HepG2 (cell line): ENCODE data around the gene DDX1. TPM values are rescaled to one million over a fixed set of nuclear protein-coding genes. Genes with fewer than 3 reads are reported as not detected.

Source experiments
- ATAC-seq: fragments of 200-7000 bp; cut with Tn5 transposase; 3 replicates; pipeline ENCODE4 v1.9.1; 2020; ENCODE audit warnings: mild to moderate bottlenecking, moderate library complexity
- BruUV-seq: library from RNA; stranded (reverse); fragments of 400-500 nt; replicated peaks from 2 replicates; lab custom pipeline; 2021; lab: Mats Ljungman, UMichigan
- CTCF ChIA-PET: fragments of 300-600 bp; formaldehyde crosslinking; extraction: SDS; loops from one replicate; lab custom pipeline; 2021; ENCODE audit warnings: low total read pairs, inconsistent platforms, low intra/inter-chr PET ratio; lab: Yijun Ruan, JAX
- POLR2A ChIA-PET: fragments of 350-600 bp; sonication (Branson Sonifier 250); formaldehyde crosslinking; loops from one replicate; lab custom pipeline; 2020; ENCODE audit warnings: antibody characterized with exemption, inconsistent platforms; lab: Yijun Ruan, JAX
- DNase-seq: peaks from one replicate; pipeline ENCODE4 v3.0.0-alpha.2; 2015; ENCODE audit warnings: low spot score
- FAIRE-seq: peaks from 3 replicates; lab custom pipeline; 2011; peaks lifted over from hg19 to GRCh38; lab: Jason Lieb, UNC
- H2AFZ ChIP-seq: one replicate; pipeline ENCODE4 v1.6.1; 2011; ENCODE audit warnings: low read length, inconsistent platforms
- H3K27ac ChIP-seq: fragments of 300-600 bp; 3 replicates; pipeline ENCODE4 v1.8.0; 2011; ENCODE audit warnings: mixed run types, mild to moderate bottlenecking, mixed read lengths, low read length, inconsistent platforms; ENCODE audit not compliant: insufficient read depth; ENCODE audit errors: extremely low read length
- H3K27me3 ChIP-seq, 2 experiments: fragments of 200-600 bp in 1 of 2; 2 replicates in 1 of 2; 3 replicates in 1 of 2; pipeline versions ENCODE4 v1.6.0 to v1.8.0; 2011; ENCODE audit warnings: low read length in 2 of 2, mild to moderate bottlenecking in 2 of 2, moderate library complexity in 2 of 2, inconsistent platforms in 1 of 2; ENCODE audit not compliant: insufficient read depth in 2 of 2, control insufficient read depth in 1 of 2
- H3K36me3 ChIP-seq, 2 experiments: fragments of 200-600 bp in 1 of 2; replicated peaks in 1 of 2; 2 replicates in 1 of 2; 3 replicates in 1 of 2; pipeline versions ENCODE4 v1.5.1 to v1.8.0; 2011; ENCODE audit warnings: low read length in 2 of 2, inconsistent platforms in 1 of 2; ENCODE audit not compliant: insufficient read depth in 2 of 2, control insufficient read depth in 1 of 2
- H3K4me1 ChIP-seq: 2 replicates; pipeline ENCODE4 v1.5.1; 2012; ENCODE audit warnings: low read length, inconsistent platforms; ENCODE audit not compliant: insufficient read depth
- H3K4me2 ChIP-seq: 2 replicates; pipeline ENCODE4 v1.6.0; 2011; ENCODE audit warnings: low read depth, low read length, inconsistent platforms
- H3K4me3 ChIP-seq, 3 experiments: fragments of 200-600 bp in 1 of 3; sonication (generic), shearing (Covaris generic) in 1 of 3; replicated peaks in 1 of 3; 2 replicates each; pipeline ENCODE4 v1.5.1; 2011 to 2016; ENCODE audit warnings: low read length in 3 of 3, inconsistent platforms in 2 of 3, low read depth in 2 of 3, mild to moderate bottlenecking in 2 of 3, control low read depth in 1 of 3, mixed read lengths in 1 of 3; ENCODE audit not compliant: insufficient read depth in 1 of 3
- H3K79me2 ChIP-seq: one replicate; pipeline ENCODE4 v1.6.1; 2011; ENCODE audit warnings: low read length, inconsistent platforms; ENCODE audit not compliant: insufficient read depth
- H3K9ac ChIP-seq: 2 replicates; pipeline ENCODE4 v1.6.0; 2011; ENCODE audit warnings: mild to moderate bottlenecking, low read depth, low read length, inconsistent platforms; ENCODE audit not compliant: insufficient read depth
- H3K9me3 ChIP-seq: 2 replicates; pipeline ENCODE4 v1.5.1; 2012; ENCODE audit warnings: mild to moderate bottlenecking, low read length
- H4K20me1 ChIP-seq: 2 replicates; pipeline ENCODE4 v1.6.0; 2011; ENCODE audit warnings: inconsistent platforms, mild to moderate bottlenecking, low read length, moderate library complexity; ENCODE audit not compliant: insufficient read depth
- ARID3A ChIP-seq: IDR thresholded peaks from 2 replicates; pipeline ENCODE4 v1.6.1; 2012; ENCODE audit warnings: low read depth, low read length, improper control_type of control experiment
- CEBPZ ChIP-seq: IDR thresholded peaks from 2 replicates; pipeline ENCODE4 v1.6.1; 2012; ENCODE audit warnings: low read length, improper control_type of control experiment
- E2F1 ChIP-seq: sonication (generic); formaldehyde crosslinking; IDR thresholded peaks from 2 replicates; pipeline ENCODE4 v1.5.0; 2020; ENCODE audit warnings: missing genetic modification reagents
- FUBP1 ChIP-seq: sonication (generic); formaldehyde crosslinking; IDR thresholded peaks from 2 replicates; pipeline ENCODE4 v1.5.1; 2020; ENCODE audit warnings: missing genetic modification reagents, mild to moderate bottlenecking, borderline replicate concordance
- KAT8 ChIP-seq: IDR thresholded peaks from 2 replicates; pipeline ENCODE4 v1.6.1; 2016; ENCODE audit warnings: missing genetic modification reagents, missing compliant biosample characterization
- ZBTB42 ChIP-seq: sonication (generic); formaldehyde crosslinking; IDR thresholded peaks from 2 replicates; pipeline ENCODE4 v1.5.0; 2020; ENCODE audit warnings: mild to moderate bottlenecking, missing genetic modification reagents
- ZNF20 ChIP-seq: sonication (generic); formaldehyde crosslinking; IDR thresholded peaks from 2 replicates; pipeline ENCODE4 v1.4.0; 2020; ENCODE audit warnings: mild to moderate bottlenecking, moderate library complexity, missing genetic modification reagents
- ZNF879 ChIP-seq: sonication (generic); formaldehyde crosslinking; IDR thresholded peaks from 2 replicates; pipeline ENCODE4 v1.8.1; 2023; ENCODE audit warnings: missing genetic modification reagents
- WGBS: methylation state at CpG from one replicate; pipeline ENCODE4 v1.1.6; 2017; ENCODE audit warnings: low lambda C conversion rate; 5-methylcytosine and 5-hydroxymethylcytosine counted together
- in situ Hi-C: cut with HindIII; loops from 2 replicates; pipeline ENCODE4 v1.10.0; 2017; ENCODE audit warnings: low pct_unique_long_range_greater_than_20kb; ENCODE audit not compliant: extremely low pct_ligation_motif_present
- intact Hi-C: fragments of 100-400 bp; cut with micrococcal nuclease; formaldehyde crosslinking; loops from one replicate; pipeline ENCODE4 v1.10.0; 2022; ENCODE audit not compliant: unreplicated experiment
- polyA plus RNA-seq, 8 experiments: library from polyadenylated mRNA; depleted of rRNA in 3 of 8; stranded (reverse) in 7 of 8; unstranded in 1 of 8; fragments of >200 nt; fragmentation: Illumina TruSeq in 4 of 8; extraction: Trizol in 4 of 8; gene quantifications; 2 replicates each; pipeline versions ENCODE4 v1.2.1 to v1.2.3, GENCODE V29; 2011 to 2016; ENCODE audit warnings: low read depth in 4 of 8, missing spikeins in 1 of 8, mixed read lengths in 1 of 8; ENCODE audit not compliant: insufficient read depth in 1 of 8
- total RNA-seq, 5 experiments: library from RNA; depleted of rRNA; stranded (reverse); fragments of >200 nt; fragmentation: Illumina TruSeq; extraction: Trizol; gene quantifications; 2 replicates each; pipeline ENCODE4 v1.2.3, GENCODE V29; 2016; ENCODE audit warnings: low read depth in 1 of 5

The DDX1 gene
- total and polyA plus RNA-seq, 2 of the 13 experiments (the other 11 are each of a cell fraction or from before 2014, with no cell fraction given) = 81.6 to 130 TPM

GRCh38 chr2:15556311-15556930, 35.2 kb upstream of the DDX1 start:
- DNase-seq = no peak
- H3K27ac ChIP-seq = no peak overlapping the region
- no peaks in the 10 kb centered on the region; a peak in 1 of 5 replicates for H3K27me3 ChIP-seq
- no peak for ATAC-seq
- in situ Hi-C loops = no loop called here
- no peak overlapping the region for H3K4me2 ChIP-seq
- intact Hi-C loops = no loop called here
- peaks cover 50% of the 10 kb centered on the region for H3K79me2 ChIP-seq
- H4K20me1 ChIP-seq = no peaks in the 10 kb centered on the region
- FAIRE-seq = no peak
- ChIA-PET POLR2A (no interaction called here), CTCF (no interaction called here)
- no peaks in the 10 kb centered on the region for H3K9me3 ChIP-seq
- no peak overlapping the region for H2AFZ ChIP-seq
- H3K36me3 ChIP-seq = peaks cover 3 to 18% of the 10 kb centered on the region in 2 experiments
- TF ChIP-seq KAT8 (CRISPR knock-in tag) = no peak
- no peak for TF ChIP-seq E2F1 (CRISPR knock-in tag)
- no peak for TF ChIP-seq ARID3A
- TF ChIP-seq ZNF20 (CRISPR knock-in tag) = no peak
- no peak for TF ChIP-seq ZNF879 (CRISPR knock-in tag)
- TF ChIP-seq CEBPZ = no peak
- no peak for TF ChIP-seq FUBP1 (CRISPR knock-in tag)
- TF ChIP-seq ZBTB42 = no peak
- TF ChIP-seq, all 625 proteins: peak for 0
- peaks cover 27% of the 10 kb centered on the region for H3K4me1 ChIP-seq
- H3K9ac ChIP-seq = no peak overlapping the region
- WGBS = 96% methylated on average over 4 of the region's 4 CpGs
- no TSS peak for BruUV-seq
- H3K4me3 ChIP-seq = no peak overlapping the region
